Measurements from ENCODE around the gene PRPF31. TPM values are rescaled to one million over a fixed set of nuclear protein-coding genes. Genes with fewer than 3 reads are reported as not detected.

Gene PRPF31
- total and polyA plus RNA-seq, 2 of the 4 experiments (the other 2 are of a cell fraction): 65.4 to 66.1 TPM

GRCh38 chr19:54180691-54181091 lies 65.1 kb downstream of the PRPF31 start:
- Histone ChIP-seq H2BK20ac (ENCODE audit: low read depth, low read length) (no peak overlapping the region), H2BK15ac (ENCODE audit: low read depth, low read length) (no peak overlapping the region), H3K18ac (ENCODE audit: low read depth, low read length) (no peak overlapping the region), H3K36me3 (ENCODE audit: control insufficient read depth, insufficient read depth, low read length) (peaks cover 47% of the 10 kb centered on the region), H4K8ac (ENCODE audit: low read depth in 2 of 2, low read length in 2 of 2) (no peak overlapping the region), H2AK9ac (replicated peaks; ENCODE audit: low read depth, low read length, poor library complexity) (no peak overlapping the region), H3K9ac (ENCODE audit: low read depth, low read length) (no peak overlapping the region), H3K27ac (ENCODE audit: insufficient read depth, low read length) (no peak overlapping the region), H3K23ac (ENCODE audit: low read depth, low read length) (no peak overlapping the region), H3K4me1 (ENCODE audit: control insufficient read depth, insufficient read depth, low read length) (no peaks in the 10 kb centered on the region), H3K14ac (replicated peaks; ENCODE audit: low read depth, low read length) (no peak overlapping the region), H4K20me1 (ENCODE audit: insufficient read depth, low read length) (peaks cover 9% of the 10 kb centered on the region; the same call in 1 of the 2 replicates), H3K9me1 (ENCODE audit: insufficient read depth, low read length) (no peaks in the 10 kb centered on the region), H2AFZ (replicated peaks; ENCODE audit: low read length, poor library complexity) (no peak overlapping the region), H3K79me1 (ENCODE audit: low read depth in 1 of 2, low read length in 2 of 2) (peaks cover 7 to 19% of the 10 kb centered on the region in 2 experiments; a peak in 3 of 4 replicates), H3K4me2 (ENCODE audit: low read depth, low read length) (no peak overlapping the region), H3K27me3 (ENCODE audit: control insufficient read depth, insufficient read depth, low read length) (no peaks in the 10 kb centered on the region), H2BK5ac (ENCODE audit: low read depth, low read length, poor library complexity, severe bottlenecking) (no peak overlapping the region), H3K4me3 (ENCODE audit: insufficient read depth, low read depth, low read length) (no peak overlapping the region), H3K56ac (ENCODE audit: extremely low read depth, insufficient read depth, low read length) (no peak overlapping the region), H2AK5ac (ENCODE audit: low read depth, low read length) (no peak overlapping the region), H4K91ac (ENCODE audit: insufficient read depth, low read depth, low read length) (no peak overlapping the region), H2BK120ac (ENCODE audit: low read depth, low read length) (no peak overlapping the region), H3K4ac (ENCODE audit: low read depth, low read length) (no peak overlapping the region), H4K5ac (ENCODE audit: low read depth, low read length) (no peak overlapping the region), H3K9me3 (ENCODE audit: control insufficient read depth, insufficient read depth, low read length) (no peaks in the 10 kb centered on the region)
- DNase-seq (no peak), ATAC-seq (ENCODE audit: low read depth) (no peak)
- 95% methylated on average over 26 of the region's 37 CpGs; no CpG with 5 or more reads in 1 of the 2 experiments for WGBS, 2 experiments (ENCODE audit: extremely low coverage in 2 of 2, insufficient read length in 1 of 2)
- ChIA-PET POLR2A (ENCODE audit: unreplicated experiment) (no interaction called here), CTCF (interaction anchor here (1.1 kb wide), 1 partner anchor 9 kb away, joined by 3 read pairs; no protein-coding TSS in a partner anchor)
- dilution Hi-C loops (cut with HindIII; ENCODE audit: low sequenced_read_pairs, unreplicated experiment) (no loop called here), intact Hi-C loops (cut with micrococcal nuclease) (no loop called here), in situ Hi-C loops (cut with MboI; ENCODE audit: low sequenced_read_pairs) (no loop called here)
- TF ChIP-seq USF2 (IDR thresholded peaks at IDR 0.05; ENCODE audit: low read depth, low read length) (no peak), CHD1 (IDR thresholded peaks at IDR 0.05; ENCODE audit: low read depth, low read length) (no peak), POLR2A (IDR thresholded peaks at IDR 0.05; ENCODE audit: low read depth, low read length) (no peak), MXI1 (IDR thresholded peaks at IDR 0.05; ENCODE audit: borderline replicate concordance, low read depth, low read length) (no peak), ELK1 (IDR thresholded peaks at IDR 0.05; ENCODE audit: borderline replicate concordance, low read depth, low read length) (no peak), MAFK (IDR thresholded peaks at IDR 0.05; ENCODE audit: low read depth, low read length) (no peak), RFX5 (IDR thresholded peaks at IDR 0.05; ENCODE audit: low read depth, low read length) (no peak), SMC3 (IDR thresholded peaks at IDR 0.05; ENCODE audit: low read depth, low read length) (no peak), NFE2L2 (IDR thresholded peaks at IDR 0.05; ENCODE audit: low read depth, low read length) (no peak), RCOR1 (IDR thresholded peaks at IDR 0.05; ENCODE audit: insufficient replicate concordance, low read length) (no peak), BHLHE40 (IDR thresholded peaks at IDR 0.05; ENCODE audit: low read depth, low read length) (no peak), MAZ (IDR thresholded peaks at IDR 0.05; ENCODE audit: borderline replicate concordance, low read depth, low read length) (no peak), FOS (IDR thresholded peaks at IDR 0.05; ENCODE audit: low read depth, low read length) (no peak), CEBPB (IDR thresholded peaks at IDR 0.05; ENCODE audit: low read depth, low read length) (no peak)
- BruUV-seq (replicated peaks): no TSS peak
